ENCODE data around the gene OGT.

OGT gene

GRCh38 chrX:71533851-71534561 lies 1.1 kb downstream of the OGT start:
- H3K4me1 ChIP-seq (ENCODE audit: control insufficient read depth in 1 of 2, insufficient read depth in 1 of 2, low read depth in 1 of 2, low read length in 1 of 2) = peaks cover 24 to 33% of the 10 kb centered on the region in 2 experiments
- TF ChIP-seq CTCF (IDR thresholded peaks at IDR 0.05) = no peak
- H3K27ac ChIP-seq = peak overlapping the region; percentile 95
- no peaks in the 10 kb centered on the region for H3K36me3 ChIP-seq
- H3K27me3 ChIP-seq = no peaks in the 10 kb centered on the region
- no peaks in the 10 kb centered on the region for H3K9me3 ChIP-seq
- H3K4me3 ChIP-seq (ENCODE audit: low read depth in 1 of 2, low read length in 1 of 2) = peak overlapping the region; percentile 70 to 76

GRCh38 chrX:71534773-71535544 lies 2.1 kb downstream of the OGT start:
- no peak for TF ChIP-seq CTCF (IDR thresholded peaks at IDR 0.05)
- Histone ChIP-seq H3K27ac (peak overlapping the region; percentile 95), H3K4me3 (ENCODE audit: low read depth in 1 of 2, low read length in 1 of 2) (peak overlapping the region; percentile 70 to 76), H3K36me3 (no peaks in the 10 kb centered on the region), H3K9me3 (no peaks in the 10 kb centered on the region), H3K4me1 (ENCODE audit: control insufficient read depth in 1 of 2, insufficient read depth in 1 of 2, low read depth in 1 of 2, low read length in 1 of 2) (peaks cover 31 to 40% of the 10 kb centered on the region in 2 experiments), H3K27me3 (no peaks in the 10 kb centered on the region)

- H3K4me1 ChIP-seq (ENCODE audit: control insufficient read depth in 1 of 2, insufficient read depth in 1 of 2, low read depth in 1 of 2, low read length in 1 of 2) = peaks cover 38 to 53% of the 10 kb centered on the region in 2 experiments
- TF ChIP-seq CTCF (IDR thresholded peaks at IDR 0.05) = no peak
- peak overlapping the region; percentile 52 for H3K27ac ChIP-seq
- no peaks in the 10 kb centered on the region for H3K27me3 ChIP-seq
- H3K36me3 ChIP-seq = no peaks in the 10 kb centered on the region
- H3K9me3 ChIP-seq = no peaks in the 10 kb centered on the region
- H3K4me3 ChIP-seq (ENCODE audit: low read depth in 1 of 2, low read length in 1 of 2) = peak overlapping the region in 1 of 2 experiments; percentile 20
These were observed 3.4 kb downstream of the OGT start for GRCh38 chrX:71536285-71536684.

GRCh38 chrX:71537743-71538142 lies 4.8 kb downstream of the OGT start:
- Histone ChIP-seq H3K36me3 (no peaks in the 10 kb centered on the region), H3K27me3 (no peaks in the 10 kb centered on the region), H3K9me3 (no peaks in the 10 kb centered on the region), H3K27ac (no peak overlapping the region), H3K4me1 (ENCODE audit: control insufficient read depth in 1 of 2, insufficient read depth in 1 of 2, low read depth in 1 of 2, low read length in 1 of 2) (peaks cover 46 to 61% of the 10 kb centered on the region in 2 experiments), H3K4me3 (ENCODE audit: low read depth in 1 of 2, low read length in 1 of 2) (no peak overlapping the region)
- TF ChIP-seq CTCF (IDR thresholded peaks at IDR 0.05) = no peak

- H3K27me3 ChIP-seq = no peaks in the 10 kb centered on the region
- peak overlapping the region; percentile 75 for H3K27ac ChIP-seq
- H3K9me3 ChIP-seq = no peaks in the 10 kb centered on the region
- no peak for TF ChIP-seq CTCF (IDR thresholded peaks at IDR 0.05)
- H3K4me1 ChIP-seq (ENCODE audit: control insufficient read depth in 1 of 2, insufficient read depth in 1 of 2, low read depth in 1 of 2, low read length in 1 of 2) = peaks cover 44 to 52% of the 10 kb centered on the region in 2 experiments
- peaks cover 14% of the 10 kb centered on the region for H3K36me3 ChIP-seq
- peak overlapping the region in 1 of 2 experiments; percentile 5 for H3K4me3 ChIP-seq (ENCODE audit: low read depth in 1 of 2, low read length in 1 of 2)
These were observed 7.9 kb downstream of the OGT start for GRCh38 chrX:71540801-71541200.

Measured in neutrophil (primary cell).